Stimulated activated CD4-positive, alpha-beta T cell treated with anti-CD3 and anti-CD28 coated beads, Interleukin-15, amount 100 ng/mL, for 1 hour (primary cell): ENCODE measurements around the gene ABCD1.

ENCODE experiments used
- DNase-seq, 2 donors: peaks; one replicate each; pipeline ENCODE4 v3.0.0-alpha.2; 2020; ENCODE audit warnings: low read depth in 1 of 2, low spot score in 1 of 2

The ABCD1 gene

GRCh38 chrX:153772316-153773217, 47.9 kb downstream of the ABCD1 start:
- no peak for DNase-seq

GRCh38 chrX:153773218-153773611, 48.6 kb downstream of the ABCD1 start:
- DNase-seq, result no peak

GRCh38 chrX:153773741-153774575, 49.3 kb downstream of the ABCD1 start:
- DNase-seq, result no peak

- no peak for DNase-seq
Observed at GRCh38 chrX:153774576-153775292, 50.1 kb downstream of the ABCD1 start.

- DNase-seq, result no peak
Observed at GRCh38 chrX:153775293-153776119, 50.9 kb downstream of the ABCD1 start.

GRCh38 chrX:153776120-153776599, 51.5 kb downstream of the ABCD1 start:
- DNase-seq, result no peak

GRCh38 chrX:153776611-153777045, 52.0 kb downstream of the ABCD1 start:
- no peak for DNase-seq

- no peak for DNase-seq
Observed at GRCh38 chrX:153777261-153778090, 52.8 kb downstream of the ABCD1 start.

GRCh38 chrX:153778181-153778580, 53.5 kb downstream of the ABCD1 start:
- no peak for DNase-seq

GRCh38 chrX:153778684-153779101, 54.0 kb downstream of the ABCD1 start:
- DNase-seq, result no peak

- no peak for DNase-seq
Observed at GRCh38 chrX:153779891-153780677, 55.4 kb downstream of the ABCD1 start.

GRCh38 chrX:153780678-153781427, 56.2 kb downstream of the ABCD1 start, which contains the start of gene SRPK3:
Gene SRPK3, plus strand, starts transcription at chrX:153781041. Its CDS starts 46 bp downstream, at chrX:153781087.
- no peak for DNase-seq

GRCh38 chrX:153781428-153782047, 56.9 kb downstream of the ABCD1 start:
- DNase-seq, result no peak

- no peak for DNase-seq
Observed at GRCh38 chrX:153782313-153782712, 57.7 kb downstream of the ABCD1 start.

- no peak for DNase-seq
Observed at GRCh38 chrX:153782871-153783270, 58.2 kb downstream of the ABCD1 start.

GRCh38 chrX:153783378-153784013, 58.8 kb downstream of the ABCD1 start:
- no peak for DNase-seq
